Keratinocyte (primary cell): ENCODE results near the gene TMEM204. TPM values are rescaled to one million over a fixed set of nuclear protein-coding genes. Genes with fewer than 3 reads are reported as not detected.

Experiments used
- DNase-seq: peaks from one replicate; pipeline ENCODE4 v3.0.0-alpha.2; 2011; ENCODE audit warnings: low read depth, missing footprints, low spot score
- FAIRE-seq: peaks from 2 replicates; lab custom pipeline; 2011; peaks lifted over from hg19 to GRCh38; lab: Jason Lieb, UNC
- H2AFZ ChIP-seq: 2 replicates; pipeline ENCODE4 v1.6.0; 2012; ENCODE audit warnings: low read length, control low read depth, inconsistent platforms; ENCODE audit not compliant: control insufficient read depth
- H3K27ac ChIP-seq: 2 replicates; pipeline ENCODE4 v1.5.1; 2011; ENCODE audit warnings: low read length; ENCODE audit not compliant: control insufficient read depth, insufficient read depth
- H3K27me3 ChIP-seq: 3 replicates; pipeline ENCODE4 v1.6.0; 2011; ENCODE audit warnings: low read length; ENCODE audit not compliant: control insufficient read depth, insufficient read depth; ENCODE audit errors: extremely low read depth
- H3K36me3 ChIP-seq, 2 experiments: 2 replicates in 1 of 2; 3 replicates in 1 of 2; pipeline ENCODE4 v1.5.1; 2011; ENCODE audit warnings: low read length in 2 of 2, mild to moderate bottlenecking in 1 of 2; ENCODE audit not compliant: control insufficient read depth in 2 of 2, insufficient read depth in 2 of 2; ENCODE audit errors: extremely low read depth in 1 of 2
- H3K4me1 ChIP-seq: 3 replicates; pipeline ENCODE4 v1.5.1; 2011; ENCODE audit warnings: low read length; ENCODE audit not compliant: control insufficient read depth, insufficient read depth; ENCODE audit errors: extremely low read depth
- H3K4me2 ChIP-seq: 3 replicates; pipeline ENCODE4 v1.6.0; 2011; ENCODE audit warnings: low read depth, low read length; ENCODE audit not compliant: control insufficient read depth, insufficient read depth; ENCODE audit errors: extremely low read depth
- H3K4me3 ChIP-seq, 3 experiments: fragments of 200-600 bp in 1 of 3; sonication (generic) in 1 of 3; 2 replicates in 2 of 3; 3 replicates in 1 of 3; pipeline ENCODE4 v1.5.1; 2011 to 2016; ENCODE audit warnings: low read length in 3 of 3, mild to moderate bottlenecking in 3 of 3, control low read depth in 2 of 3, inconsistent platforms in 1 of 3, low read depth in 1 of 3, mixed read lengths in 1 of 3, mixed run types in 1 of 3, moderate library complexity in 1 of 3; ENCODE audit not compliant: control insufficient read depth in 2 of 3, insufficient read depth in 2 of 3; ENCODE audit errors: extremely low read depth in 1 of 3
- H3K79me2 ChIP-seq: 2 replicates; pipeline ENCODE4 v1.6.0; 2012; ENCODE audit warnings: low read length; ENCODE audit not compliant: control insufficient read depth, insufficient read depth
- H3K9ac ChIP-seq: 3 replicates; pipeline ENCODE4 v1.6.0; 2011; ENCODE audit warnings: low read length; ENCODE audit not compliant: control insufficient read depth, insufficient read depth; ENCODE audit errors: extremely low read depth
- H3K9me1 ChIP-seq: 3 replicates; pipeline ENCODE4 v1.6.0; 2011; ENCODE audit warnings: low read length; ENCODE audit not compliant: control insufficient read depth, insufficient read depth; ENCODE audit errors: extremely low read depth
- H3K9me3 ChIP-seq: 2 replicates; pipeline ENCODE4 v1.5.1; 2012; ENCODE audit warnings: low read depth, low read length; ENCODE audit not compliant: control insufficient read depth
- H4K20me1 ChIP-seq: 3 replicates; pipeline ENCODE4 v1.6.0; 2011; ENCODE audit warnings: low read length; ENCODE audit not compliant: control insufficient read depth, insufficient read depth; ENCODE audit errors: extremely low read depth
- CTCF ChIP-seq, 3 experiments: IDR thresholded peaks in 1 of 3; conservative IDR thresholded peaks in 1 of 3; optimal IDR thresholded peaks in 1 of 3; 2 replicates in 2 of 3; 3 replicates in 1 of 3; pipeline versions ENCODE3 to v1.5.1; 2011; ENCODE audit warnings: low read length in 3 of 3, mild to moderate bottlenecking in 3 of 3, moderate library complexity in 2 of 3, control low read depth in 1 of 3, inconsistent platforms in 1 of 3; ENCODE audit not compliant: insufficient read depth in 2 of 3; ENCODE audit errors: extremely low read depth in 1 of 3
- EZH2 ChIP-seq: IDR thresholded peaks from one replicate; pipeline ENCODE4 v1.6.1; 2012; ENCODE audit warnings: inconsistent platforms, mild to moderate bottlenecking, low read length, moderate library complexity
- dilution Hi-C: fragments of 300-500 bp; cut with MboI; formaldehyde crosslinking; loops from one replicate; pipeline ENCODE4 v1.7.0; 2020; ENCODE audit warnings: low sequenced_read_pairs; ENCODE audit not compliant: extremely low pct_ligation_motif_present
- polyA plus RNA-seq, 5 experiments: library from polyadenylated mRNA; depleted of rRNA in 3 of 5; stranded (reverse) in 3 of 5; stranded (forward) in 1 of 5; unstranded in 1 of 5; fragments of >200 nt; gene quantifications; 1 replicate in 1 of 5; 2 replicates in 3 of 5; 3 replicates in 1 of 5; pipeline versions ENCODE4 v1.2.1 to v1.2.3, GENCODE V29; 2011 to 2012; ENCODE audit warnings: missing spikeins in 2 of 5, low read depth in 1 of 5, low replicate concordance in 1 of 5

TMEM204 gene
- polyA plus RNA-seq, 1 donor (not counting 4 experiments of a cell fraction or from before 2014, with no cell fraction given) = 1.0 TPM

GRCh38 chr16:1495889-1496262 is 37.6 kb upstream of the TMEM204 start:
- H3K36me3 ChIP-seq = peaks cover 4 to 5% of the 10 kb centered on the region in 2 experiments
- peaks cover 30% of the 10 kb centered on the region for H3K79me2 ChIP-seq

GRCh38 chr16:1496464-1496863 is 37.0 kb upstream of the TMEM204 start:
- Histone ChIP-seq H3K4me1 (peaks cover 16% of the 10 kb centered on the region), H2AFZ (no peak overlapping the region), H3K9me3 (no peaks in the 10 kb centered on the region), H3K79me2 (peaks cover 30% of the 10 kb centered on the region), H3K4me3 (no peak overlapping the region), H3K4me2 (no peak overlapping the region), H3K27ac (no peak overlapping the region), H3K9me1 (no peaks in the 10 kb centered on the region), H4K20me1 (no peaks in the 10 kb centered on the region), H3K36me3 (peaks cover 4 to 6% of the 10 kb centered on the region in 2 experiments), H3K27me3 (no peaks in the 10 kb centered on the region), H3K9ac (no peak overlapping the region)
- no peak for DNase-seq
- dilution Hi-C loops = no loop called here
- FAIRE-seq = no peak
- TF ChIP-seq CTCF (optimal IDR thresholded peaks at IDR 0.05 in 1 of 3, IDR thresholded peaks at IDR 0.05 in 1 of 3, conservative IDR thresholded peaks at IDR 0.05 in 1 of 3; ENCODE audit: extremely low read depth in 1 of 3, insufficient read depth in 2 of 3, low read length in 3 of 3) (no peak), EZH2 (no peak)

More at GRCh38 chr16:1495889-1496262, 37.6 kb upstream of the TMEM204 start:
- FAIRE-seq (no peak), DNase-seq (no peak)
- Histone ChIP-seq H3K4me2 (no peak overlapping the region), H4K20me1 (no peaks in the 10 kb centered on the region), H3K9me1 (no peaks in the 10 kb centered on the region), H3K27me3 (no peaks in the 10 kb centered on the region), H3K27ac (no peak overlapping the region), H2AFZ (no peak overlapping the region), H3K4me1 (peaks cover 19% of the 10 kb centered on the region), H3K4me3 (no peak overlapping the region), H3K9ac (no peak overlapping the region), H3K9me3 (no peaks in the 10 kb centered on the region)
- dilution Hi-C loops = no loop called here
- TF ChIP-seq CTCF (optimal IDR thresholded peaks at IDR 0.05 in 1 of 3, IDR thresholded peaks at IDR 0.05 in 1 of 3, conservative IDR thresholded peaks at IDR 0.05 in 1 of 3; ENCODE audit: extremely low read depth in 1 of 3, insufficient read depth in 2 of 3, low read length in 3 of 3) = no peak
- TF ChIP-seq EZH2 = no peak
